Esophagus squamous epithelium (tissue), 4 donors: ENCODE measurements around the gene LFNG.

Source experiments
- CTCF ChIP-seq, 6 experiments: fragments of 450-650 bp in 4 of 6; fragments of 200-600 bp in 2 of 6; sonication (generic) in 2 of 6; IDR thresholded peaks; one replicate each; pipeline ENCODE4 v1.5.1; 2016 to 2019; ENCODE audit warnings: antibody characterized with exemption in 6 of 6, mild to moderate bottlenecking in 4 of 6, moderate library complexity in 4 of 6
- POLR2A ChIP-seq, 4 donors: fragments of 450-650 bp; IDR thresholded peaks; one replicate each; pipeline ENCODE4 v1.6.1; 2017; ENCODE audit warnings: antibody characterized with exemption in 4 of 4, mild to moderate bottlenecking in 4 of 4, moderate library complexity in 3 of 4

- TF ChIP-seq CTCF (IDR thresholded peaks at IDR 0.05), result no peak
- no peak for TF ChIP-seq POLR2A (IDR thresholded peaks at IDR 0.05)
These were observed 14.2 kb upstream of the LFNG start for GRCh38 chr7:2505401-2505800.
